Epidermal melanocyte (primary cell): ENCODE results near the gene HLA-G.
"Not testable (repeated sequence)": the region's sequence is repeated elsewhere in the genome, so short reads cannot be mapped to it uniquely, and the experiment has no call there.

Source experiments
- DNase-seq: peaks from one replicate; pipeline ENCODE4 v3.0.0; 2011; ENCODE audit warnings: low spot score; ENCODE audit not compliant: insufficient read length

The HLA-G gene

DNA sequence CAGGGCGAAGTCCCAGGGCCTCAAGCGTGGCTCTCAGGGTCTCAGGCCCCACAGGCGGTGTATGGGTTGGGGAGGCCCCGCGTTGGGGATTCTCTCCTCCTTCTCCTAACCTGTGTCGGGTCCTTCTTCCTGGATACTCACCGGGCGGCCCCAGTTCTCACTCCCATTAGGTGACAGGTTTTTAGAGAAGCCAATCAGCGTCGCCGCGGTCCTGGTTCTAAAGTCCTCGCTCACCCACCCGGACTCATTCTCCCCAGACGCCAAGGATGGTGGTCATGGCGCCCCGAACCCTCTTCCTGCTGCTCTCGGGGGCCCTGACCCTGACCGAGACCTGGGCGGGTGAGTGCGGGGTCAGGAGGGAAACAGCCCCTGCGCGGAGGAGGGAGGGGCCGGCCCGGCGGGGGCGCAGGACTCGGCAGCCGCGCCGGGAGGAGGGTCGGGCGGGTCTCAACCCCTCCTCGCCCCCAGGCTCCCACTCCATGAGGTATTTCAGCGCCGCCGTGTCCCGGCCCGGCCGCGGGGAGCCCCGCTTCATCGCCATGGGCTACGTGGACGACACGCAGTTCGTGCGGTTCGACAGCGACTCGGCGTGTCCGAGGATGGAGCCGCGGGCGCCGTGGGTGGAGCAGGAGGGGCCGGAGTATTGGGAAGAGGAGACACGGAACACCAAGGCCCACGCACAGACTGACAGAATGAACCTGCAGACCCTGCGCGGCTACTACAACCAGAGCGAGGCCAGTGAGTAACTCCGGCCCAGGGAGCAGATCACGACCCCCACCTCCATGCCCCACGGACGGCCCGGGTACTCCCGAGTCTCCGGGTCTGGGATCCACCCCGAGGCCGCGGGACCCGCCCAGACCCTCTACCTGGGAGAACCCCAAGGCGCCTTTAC, at the start of gene HLA-G:
TSS of gene HLA-G (plus strand) at position 247 of the 892 bp plus-strand sequence. CDS start at position 267, 20 bp downstream.
- DNase-seq = no peak

DNA sequence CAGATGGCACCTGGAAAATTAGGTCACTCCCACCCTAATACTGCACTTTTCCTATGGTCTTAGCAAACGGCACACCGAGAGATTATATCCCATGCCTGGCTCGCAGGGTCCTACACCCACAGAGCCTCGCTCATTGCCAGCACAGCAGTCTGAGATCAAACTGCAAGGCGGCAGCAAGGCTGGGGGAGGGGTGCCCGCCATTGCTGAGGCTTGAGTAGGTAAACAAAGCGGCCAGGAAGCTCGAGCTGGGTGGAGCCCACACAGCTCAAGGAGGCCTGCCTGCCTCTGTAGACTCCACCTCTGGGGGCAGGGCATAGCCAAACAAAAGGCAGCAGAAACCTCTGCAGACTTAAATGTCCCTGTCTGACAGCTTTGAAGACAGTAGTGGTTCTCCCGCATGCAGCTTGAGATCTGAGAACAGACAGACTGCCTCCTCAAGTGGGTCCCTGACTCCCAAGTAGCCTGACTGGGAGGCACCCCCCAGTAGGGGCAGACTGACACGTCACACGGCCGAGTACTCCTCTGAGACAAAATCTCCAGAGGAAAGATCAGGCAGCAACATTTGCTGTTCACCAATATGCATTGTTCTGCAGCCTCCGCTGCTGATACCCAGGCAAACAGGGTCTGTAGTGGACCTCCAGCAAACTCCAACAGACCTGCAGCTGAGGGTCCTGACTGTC, 47.5 kb upstream of the HLA-G start:
- not testable (repeated sequence) for DNase-seq

- DNase-seq = no peak
Measured at GRCh38 chr6:29789176-29789575, 38.4 kb upstream of the HLA-G start.

- DNase-seq = no peak
Measured at GRCh38 chr6:29790626-29791025, 37.0 kb upstream of the HLA-G start.

GRCh38 chr6:29791162-29791561, 36.5 kb upstream of the HLA-G start:
- no peak for DNase-seq

DNA sequence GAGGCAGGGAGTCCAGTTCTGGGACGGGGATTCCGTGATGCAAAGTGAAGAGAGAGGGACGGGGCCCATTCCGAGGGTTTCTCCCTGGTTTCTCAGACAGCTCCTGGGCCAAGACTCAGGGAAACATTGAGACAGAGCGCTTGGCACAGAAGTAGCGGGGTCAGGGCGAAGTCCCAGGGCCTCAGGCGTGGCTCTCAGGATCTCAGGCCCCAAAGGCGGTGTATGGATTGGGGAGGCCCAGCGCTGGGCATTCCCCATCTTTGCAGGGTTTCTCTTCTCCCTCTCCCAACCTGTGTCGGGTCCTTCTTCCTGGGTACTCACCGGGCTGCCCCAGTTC, 35.9 kb upstream of the HLA-G start:
- DNase-seq = no peak

DNA sequence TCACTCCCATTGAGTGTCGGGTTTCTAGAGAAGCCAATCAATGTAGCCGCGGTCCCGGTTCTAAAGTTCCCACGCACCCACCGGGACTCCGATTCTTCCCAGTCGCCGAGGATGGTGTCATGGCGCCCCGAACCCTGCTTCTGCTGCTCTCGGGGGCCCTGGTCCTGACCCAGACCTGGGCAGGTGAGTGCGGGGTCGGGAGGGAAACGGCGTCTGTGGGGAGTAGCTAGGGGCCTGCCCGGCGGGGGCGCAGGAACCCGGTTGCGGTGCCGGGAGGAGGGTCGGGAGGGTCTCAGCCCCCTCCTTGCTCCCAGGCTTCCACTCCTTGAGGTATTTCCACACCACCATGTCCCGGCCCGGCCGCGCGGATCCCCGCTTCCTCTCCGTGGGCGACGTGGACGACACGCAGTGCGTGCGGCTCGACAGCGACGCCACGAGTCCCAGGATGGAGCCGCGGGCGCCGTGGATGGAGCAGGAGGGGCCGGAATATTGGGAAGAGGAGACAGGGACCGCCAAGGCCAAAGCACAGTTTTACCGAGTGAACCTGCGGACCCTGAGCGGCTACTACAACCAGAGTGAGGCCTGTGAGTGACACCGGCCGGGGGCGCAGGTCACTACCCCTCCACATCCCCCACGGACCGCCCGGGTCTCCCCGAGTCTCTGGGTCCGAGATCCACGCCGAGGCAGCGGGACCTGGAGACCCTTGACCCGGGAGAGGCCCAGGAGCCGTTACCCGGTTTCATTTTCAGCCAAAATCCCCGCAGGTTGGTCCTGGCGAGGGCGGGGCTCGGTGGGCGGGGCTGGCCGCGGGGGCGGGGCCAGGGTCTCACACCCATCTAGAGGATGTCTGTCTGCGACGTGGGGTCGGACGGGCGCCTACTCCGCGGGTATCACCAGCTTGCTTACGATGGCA, 35.2 kb upstream of the HLA-G start:
- DNase-seq = no peak

- no peak for DNase-seq
Measured at GRCh38 chr6:29793036-29793356, 34.6 kb upstream of the HLA-G start.

GRCh38 chr6:29793796-29794195, 33.8 kb upstream of the HLA-G start:
- no peak for DNase-seq

- DNase-seq = no peak
Measured at GRCh38 chr6:29796026-29796425, 31.6 kb upstream of the HLA-G start.

GRCh38 chr6:29797135-29797534, 30.5 kb upstream of the HLA-G start:
- DNase-seq = no peak

DNA sequence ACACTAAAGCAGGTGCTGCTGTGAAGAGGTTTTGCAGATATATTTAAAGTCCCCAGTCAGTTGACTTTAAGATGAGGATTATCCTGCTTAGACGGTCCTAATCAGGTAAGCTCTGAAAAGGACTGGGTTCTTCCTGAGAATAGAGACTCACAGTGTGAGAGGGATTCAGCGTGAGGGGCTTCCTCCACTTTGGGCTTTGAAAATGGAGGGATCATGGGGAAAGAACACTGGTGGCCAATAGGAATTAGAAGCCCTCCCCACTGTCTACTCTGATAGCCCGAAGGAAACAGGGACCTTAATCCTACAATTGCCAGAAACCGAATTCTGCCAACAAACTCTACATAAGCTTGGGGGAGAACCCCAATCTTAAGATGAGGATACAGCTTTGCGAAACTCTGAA, 29.7 kb upstream of the HLA-G start:
- no peak for DNase-seq

DNA sequence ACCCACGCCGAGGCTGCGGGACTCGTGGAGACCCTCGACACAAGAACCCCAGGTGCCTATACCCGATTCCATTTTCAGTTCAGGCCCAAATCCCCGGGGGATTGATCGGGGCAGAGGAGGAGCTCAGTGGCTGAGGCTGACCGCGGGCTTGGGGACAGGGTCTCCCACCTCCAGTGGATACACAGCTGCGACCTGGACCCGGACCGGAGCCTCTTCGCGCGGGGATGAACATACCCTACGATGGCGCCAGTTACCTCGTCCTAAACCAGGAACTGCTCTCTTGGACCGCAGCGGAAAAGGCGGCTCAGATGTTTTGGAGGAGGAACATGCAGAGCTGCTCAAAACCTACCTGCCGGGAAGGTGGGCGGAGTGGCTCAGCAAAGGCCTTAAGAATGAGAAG, 27.4 kb upstream of the HLA-G start:
- no peak for DNase-seq

DNA sequence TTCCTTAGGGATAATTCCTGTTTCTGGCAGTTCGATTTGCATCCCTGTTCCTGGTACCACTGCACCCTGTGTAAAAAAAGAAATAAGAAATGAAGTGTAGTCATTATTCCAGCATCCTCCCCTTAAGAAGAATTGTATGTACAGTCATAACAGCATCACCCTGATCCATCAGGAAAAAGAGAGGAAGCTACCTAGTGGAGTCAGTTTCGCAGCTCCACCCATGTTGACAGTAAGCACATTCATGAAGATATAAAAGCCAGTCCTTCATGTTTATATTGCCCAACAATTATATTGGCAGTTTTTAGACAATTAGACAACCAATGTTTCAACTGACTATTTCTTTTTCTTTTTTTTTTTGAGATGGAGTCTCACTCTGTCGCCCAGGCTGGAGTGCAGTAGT, 21.2 kb upstream of the HLA-G start:
- DNase-seq = no peak

GRCh38 chr6:29809249-29809648, 18.4 kb upstream of the HLA-G start:
- DNase-seq = no peak

GRCh38 chr6:29810371-29810770, 17.3 kb upstream of the HLA-G start:
- no peak for DNase-seq

- DNase-seq = no peak
Measured at GRCh38 chr6:29811377-29811776, 16.2 kb upstream of the HLA-G start.

- DNase-seq = no peak
Measured at GRCh38 chr6:29813066-29813465, 14.6 kb upstream of the HLA-G start.

DNA sequence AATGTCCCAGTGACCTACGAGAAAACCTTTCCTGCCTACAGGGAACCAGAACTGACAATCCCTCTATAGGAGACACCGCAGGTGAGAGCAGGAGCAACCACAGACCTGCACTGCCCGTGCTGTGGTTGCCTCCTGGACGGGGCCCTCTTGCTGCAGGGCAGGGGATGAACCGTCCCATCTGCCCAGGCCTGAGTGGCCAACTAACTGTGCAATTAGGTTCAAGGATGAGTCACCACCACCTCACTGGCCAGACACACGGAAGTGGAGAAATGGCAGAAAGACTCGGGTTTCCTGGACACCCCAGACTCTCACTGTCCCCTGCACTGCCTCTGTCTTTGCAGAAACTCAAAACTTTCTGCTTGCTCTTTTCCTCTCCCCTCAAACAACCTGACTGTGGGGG, 13.8 kb upstream of the HLA-G start:
- no peak for DNase-seq

DNA sequence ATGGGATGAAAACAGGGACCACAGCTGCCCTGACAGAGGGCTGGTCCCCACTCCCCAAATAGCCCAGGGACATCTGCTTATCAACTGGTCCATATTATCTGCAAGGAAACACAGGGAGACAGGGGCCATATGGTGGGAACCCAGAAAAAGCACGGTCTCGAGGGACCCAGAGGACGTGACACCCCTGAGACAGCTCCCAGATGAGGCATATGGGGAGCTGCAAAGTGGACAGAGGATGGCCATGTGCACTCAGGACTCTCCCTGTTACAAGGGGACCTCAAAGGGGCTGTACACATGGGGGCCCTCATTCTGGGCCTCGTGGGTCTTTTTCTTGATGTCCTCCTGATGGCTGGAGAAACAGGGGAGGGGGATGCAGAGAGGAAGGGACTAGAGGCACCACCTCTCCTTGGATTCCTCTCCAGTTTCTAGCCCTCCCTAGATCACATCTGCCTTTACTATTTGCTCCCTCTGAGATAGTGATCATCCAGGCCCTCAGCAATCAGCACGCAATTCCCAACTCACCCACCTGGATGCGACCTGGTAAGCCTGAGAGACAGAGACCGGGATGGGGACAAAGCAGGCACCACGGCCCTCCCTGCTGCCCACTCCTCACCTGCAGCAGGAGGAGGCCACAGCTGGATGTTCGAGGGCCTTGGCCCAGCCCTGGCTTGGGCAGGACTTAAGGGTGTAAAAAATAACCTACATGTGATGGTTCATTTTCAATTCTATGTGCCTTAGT, 13.1 kb upstream of the HLA-G start:
- DNase-seq = no peak

DNA sequence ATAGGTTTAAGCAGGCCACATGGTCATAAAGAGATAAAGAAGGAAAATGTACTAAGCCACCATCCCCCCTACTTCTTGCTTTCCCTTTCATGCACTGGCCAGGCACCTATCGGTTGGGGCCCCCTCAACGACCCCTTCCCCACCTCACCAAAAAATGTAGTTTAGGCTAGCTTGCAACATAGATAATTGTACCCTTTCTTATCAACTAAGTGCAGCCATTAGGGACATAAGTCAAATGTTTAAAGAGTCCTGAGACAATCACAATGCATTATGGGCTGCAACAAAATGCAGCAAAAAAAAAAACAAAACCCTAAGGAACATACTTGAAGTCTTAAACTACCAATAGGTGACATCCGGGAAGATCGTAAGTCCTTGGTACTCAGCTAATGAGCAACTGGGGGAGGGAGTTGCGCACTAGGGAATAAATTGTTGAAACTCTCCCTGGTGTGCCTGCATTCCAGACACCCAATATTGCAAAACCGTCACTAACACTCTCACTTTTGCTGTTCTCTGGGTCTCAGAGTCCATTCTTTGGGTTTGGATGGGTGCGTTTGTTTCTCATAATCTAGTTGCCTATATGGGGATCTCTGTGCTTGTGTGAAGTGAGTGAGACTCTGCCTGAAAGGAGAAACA, 12.4 kb upstream of the HLA-G start:
- no peak for DNase-seq
